GM19324 (cell line): ENCODE results near the gene GEMIN5.
"Not testable (repeated sequence)": the region's sequence is repeated elsewhere in the genome, so short reads cannot be mapped to it uniquely, and the experiment has no call there.

ENCODE experiments used
- ATAC-seq: cut with Tn5 transposase; IDR thresholded peaks from one replicate; pipeline ENCODE4 v1.9.1; 2021; ENCODE audit warnings: mild to moderate bottlenecking, moderate library complexity; ENCODE audit not compliant: unreplicated experiment, low FRiP score

GEMIN5 gene

GRCh38 chr5:154937718-154938466 is at the start of gene GEMIN5:
TSS of gene GEMIN5 (minus strand) at chr5:154938211. CDS start at chr5:154938133, 78 bp downstream.
- ATAC-seq: peak; percentile 84

GRCh38 chr5:154986151-154986550 is 48.1 kb upstream of the GEMIN5 start:
- ATAC-seq: no peak

- no peak for ATAC-seq
Measured at GRCh38 chr5:154984946-154985516, 47.0 kb upstream of the GEMIN5 start.

- ATAC-seq: not testable (repeated sequence)
Measured at GRCh38 chr5:154978294-154978693, 40.3 kb upstream of the GEMIN5 start.

GRCh38 chr5:154977409-154977808 is 39.4 kb upstream of the GEMIN5 start:
- ATAC-seq: no peak

GRCh38 chr5:154976082-154976481 is 38.1 kb upstream of the GEMIN5 start:
- ATAC-seq: not testable (repeated sequence)

GRCh38 chr5:154972476-154973080 is 34.6 kb upstream of the GEMIN5 start:
- ATAC-seq: no peak

- ATAC-seq: no peak
Measured at GRCh38 chr5:154971501-154971900, 33.5 kb upstream of the GEMIN5 start.

- ATAC-seq: no peak
Measured at GRCh38 chr5:154970759-154971158, 32.7 kb upstream of the GEMIN5 start.

GRCh38 chr5:154968953-154969352 is 30.9 kb upstream of the GEMIN5 start:
- ATAC-seq: no peak

GRCh38 chr5:154967421-154968024 is 29.5 kb upstream of the GEMIN5 start:
- no peak for ATAC-seq

- ATAC-seq: no peak
Measured at GRCh38 chr5:154966874-154967273, 28.9 kb upstream of the GEMIN5 start.

GRCh38 chr5:154966081-154966841 is 28.2 kb upstream of the GEMIN5 start:
- ATAC-seq: no peak

- no peak for ATAC-seq
Measured at GRCh38 chr5:154962494-154962893, 24.5 kb upstream of the GEMIN5 start.

- ATAC-seq: no peak
Measured at GRCh38 chr5:154956712-154957111, 18.7 kb upstream of the GEMIN5 start.

GRCh38 chr5:154949781-154950180 is 11.8 kb upstream of the GEMIN5 start:
- no peak for ATAC-seq

- ATAC-seq: no peak
Measured at GRCh38 chr5:154948313-154948712, 10.3 kb upstream of the GEMIN5 start.

GRCh38 chr5:154947778-154948177 is 9.8 kb upstream of the GEMIN5 start:
- no peak for ATAC-seq

- no peak for ATAC-seq
Measured at GRCh38 chr5:154945695-154946301, 7.8 kb upstream of the GEMIN5 start.

GRCh38 chr5:154944716-154945115 is 6.7 kb upstream of the GEMIN5 start:
- no peak for ATAC-seq
